Panc1 (cell line): ENCODE measurements around the gene EGFL7. TPM values are rescaled to one million over a fixed set of nuclear protein-coding genes. Genes with fewer than 3 reads are reported as not detected.

Experiments used
- ATAC-seq: fragments of 200-7000 bp; cut with Tn5 transposase; 2 replicates; pipeline ENCODE4 v1.9.1; 2020; ENCODE audit warnings: mild to moderate bottlenecking, moderate library complexity
- BruUV-seq: library from RNA; stranded (reverse); fragments of 400-500 nt; replicated peaks from 2 replicates; lab custom pipeline; 2021; lab: Mats Ljungman, UMichigan
- CTCF ChIA-PET: fragments of 300-600 bp; sonication (Branson Sonifier 250); formaldehyde crosslinking; loops from one replicate; lab custom pipeline; 2022; ENCODE audit warnings: antibody characterized with exemption; lab: Charles Lee
- POLR2A ChIA-PET: fragments of 300-600 bp; sonication (Branson Sonifier 250); formaldehyde crosslinking; loops from one replicate; lab custom pipeline; 2022; ENCODE audit warnings: antibody characterized with exemption; lab: Charles Lee
- DNase-seq: peaks from one replicate; pipeline ENCODE4 v3.0.0-alpha.2; 2010; ENCODE audit warnings: low read depth, low spot score
- H3K27ac ChIP-seq: 2 replicates; pipeline ENCODE4 v1.5.1; 2011; ENCODE audit warnings: mild to moderate bottlenecking, low read length, inconsistent platforms
- H3K27me3 ChIP-seq: fragments of 200-500 bp; sonication (Bioruptor generic); 2 replicates; pipeline ENCODE4 v1.6.0; 2014; ENCODE audit warnings: low read length, inconsistent platforms; ENCODE audit not compliant: control insufficient read depth, insufficient read depth
- H3K36me3 ChIP-seq: fragments of 200-500 bp; sonication (Bioruptor generic); 2 replicates; pipeline ENCODE4 v1.5.1; 2014; ENCODE audit warnings: inconsistent platforms, mild to moderate bottlenecking, low read length, moderate library complexity; ENCODE audit not compliant: control insufficient read depth, insufficient read depth
- H3K4me1 ChIP-seq: 2 replicates; pipeline ENCODE4 v1.5.1; 2011; ENCODE audit warnings: inconsistent platforms, mild to moderate bottlenecking, low read length, moderate library complexity; ENCODE audit not compliant: control insufficient read depth, insufficient read depth
- H3K4me3 ChIP-seq, 2 experiments: 2 replicates each; pipeline ENCODE4 v1.5.1; 2011 to 2012; ENCODE audit warnings: low read depth in 2 of 2, low read length in 2 of 2, mild to moderate bottlenecking in 2 of 2, inconsistent platforms in 1 of 2, moderate library complexity in 1 of 2
- H3K9me3 ChIP-seq: fragments of 200-500 bp; sonication (Bioruptor generic); 2 replicates; pipeline ENCODE4 v1.5.1; 2014; ENCODE audit warnings: low read depth, mild to moderate bottlenecking, inconsistent platforms, low read length, moderate library complexity; ENCODE audit not compliant: control insufficient read depth, insufficient read depth
- CTCF ChIP-seq: fragments of 450-650 bp; IDR thresholded peaks from 2 replicates; pipeline ENCODE4 v1.5.1; 2017; ENCODE audit warnings: mild to moderate bottlenecking
- POLR2AphosphoS5 ChIP-seq: IDR thresholded peaks from 2 replicates; pipeline ENCODE4 v1.6.1; 2012; ENCODE audit warnings: mild to moderate bottlenecking, low read depth, low read length, moderate library complexity
- REST ChIP-seq, 2 experiments: IDR thresholded peaks; 2 replicates each; pipeline ENCODE4 v1.6.1; 2011 to 2012; ENCODE audit warnings: low read depth in 2 of 2, control low read depth in 1 of 2, low read length in 1 of 2, mild to moderate bottlenecking in 1 of 2, moderate library complexity in 1 of 2; ENCODE audit not compliant: insufficient read depth in 1 of 2
- SIN3A ChIP-seq: IDR thresholded peaks from 2 replicates; pipeline ENCODE4 v1.6.1; 2012; ENCODE audit warnings: low read depth, mild to moderate bottlenecking, low read length, moderate library complexity, borderline replicate concordance; ENCODE audit not compliant: insufficient read depth
- TCF7L2 ChIP-seq: IDR thresholded peaks from 2 replicates; pipeline ENCODE4 v1.6.1; 2011; ENCODE audit warnings: mild to moderate bottlenecking, low read depth, low read length, inconsistent platforms
- in situ Hi-C: cut with HindIII; loops from 2 replicates; pipeline ENCODE4 v1.10.0; 2016; ENCODE audit warnings: low sequenced_read_pairs, low pct_unique_long_range_greater_than_20kb
- intact Hi-C: fragments of 100-400 bp; cut with micrococcal nuclease; formaldehyde crosslinking; loops from one replicate; pipeline ENCODE4 v1.10.0; 2022; ENCODE audit not compliant: unreplicated experiment
- total RNA-seq: library from RNA; stranded (reverse); gene quantifications from one replicate; pipeline ENCODE4 v1.2.1, GENCODE V29; 2021; ENCODE audit not compliant: unreplicated experiment

EGFL7 gene
- total RNA-seq, 1 experiment from 2014 or later: 42.3 TPM

DNA sequence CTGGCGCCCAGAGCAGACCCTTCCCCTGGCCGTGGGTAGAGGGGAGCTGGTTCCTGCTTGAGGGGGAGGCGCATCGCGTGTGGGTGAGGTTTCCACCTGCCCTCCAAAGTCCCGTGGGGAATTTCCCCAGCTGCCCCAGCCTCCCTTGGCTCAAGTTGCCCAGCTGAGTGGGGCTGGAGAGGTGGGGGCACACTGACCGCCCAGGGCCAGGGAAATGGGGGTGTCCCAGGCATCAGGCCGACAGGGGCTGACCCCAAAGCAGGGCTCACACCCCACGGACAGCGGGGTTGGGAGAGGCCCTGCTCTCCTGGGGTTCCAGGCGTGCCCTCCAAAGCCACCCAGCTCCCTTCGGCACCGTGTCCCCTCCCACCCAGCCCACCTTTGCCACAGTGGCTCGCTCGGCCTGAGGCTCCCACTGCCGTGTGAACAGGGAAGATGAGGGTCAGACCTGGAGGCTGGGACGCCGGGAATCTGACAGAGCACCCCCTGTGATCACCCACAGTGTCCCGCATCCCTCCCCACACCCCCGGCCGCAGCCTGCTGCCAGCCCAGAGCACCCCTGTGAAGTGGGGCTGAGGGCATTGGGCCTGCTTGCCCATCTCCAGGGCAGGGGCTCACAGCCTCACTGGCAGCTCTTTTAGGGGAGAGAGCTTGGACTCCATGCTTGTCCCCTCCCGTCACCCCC lies 933 bp upstream of the EGFL7 start:
- no peak for TF ChIP-seq REST (IDR thresholded peaks at IDR 0.05; ENCODE audit: insufficient read depth in 1 of 2, low read depth in 2 of 2, low read length in 1 of 2)
- TF ChIP-seq TCF7L2: no peak
- TF ChIP-seq POLR2AphosphoS5: no peak
- TF ChIP-seq SIN3A: no peak
- no peak for TF ChIP-seq CTCF
- no TSS peak for BruUV-seq
- POLR2A ChIA-PET: interaction anchor here (0.6 to 0.7 kb wide), 2 partner anchors 10 to 106 kb away, joined by 5 to 8 read pairs; no protein-coding TSS in a partner anchor
- H3K9me3 ChIP-seq: no peaks in the 10 kb centered on the region
- CTCF ChIA-PET: no interaction called here
- intact Hi-C loops: no loop called here
- H3K27ac ChIP-seq: no peak overlapping the region
- DNase-seq: no peak
- H3K4me3 ChIP-seq: no peak overlapping the region
- no peaks in the 10 kb centered on the region for H3K27me3 ChIP-seq
- no peak for ATAC-seq
- peaks cover 4% of the 10 kb centered on the region; the same call in 1 of the 2 replicates for H3K4me1 ChIP-seq
- H3K36me3 ChIP-seq: no peaks in the 10 kb centered on the region
- in situ Hi-C loops: no loop called here

DNA sequence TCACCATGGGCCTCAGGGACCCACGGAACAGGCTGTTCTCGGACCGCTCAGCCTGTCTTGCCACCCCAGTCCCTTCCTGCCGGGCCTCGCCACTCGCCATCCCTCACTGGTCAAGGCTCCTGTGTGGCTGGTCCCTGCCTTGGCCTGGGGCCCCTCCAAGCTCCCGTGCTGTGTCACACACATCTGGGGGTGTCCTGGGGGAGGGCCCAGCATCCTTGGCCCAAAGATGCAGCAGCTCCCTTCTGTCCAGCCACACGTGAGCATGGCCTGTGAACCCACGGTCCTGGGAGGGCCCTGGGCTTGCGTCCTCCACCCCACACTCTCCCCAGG lies 425 bp upstream of the EGFL7 start:
- intact Hi-C loops (no loop called here), in situ Hi-C loops (no loop called here)
- Histone ChIP-seq H3K27me3 (no peaks in the 10 kb centered on the region), H3K4me1 (peaks cover 9% of the 10 kb centered on the region), H3K9me3 (no peaks in the 10 kb centered on the region), H3K4me3 (no peak overlapping the region), H3K36me3 (no peaks in the 10 kb centered on the region), H3K27ac (no peak overlapping the region)
- DNase-seq: no peak
- BruUV-seq: no TSS peak
- ATAC-seq: no peak
- TF ChIP-seq SIN3A (no peak), CTCF (no peak), REST (IDR thresholded peaks at IDR 0.05; ENCODE audit: insufficient read depth in 1 of 2, low read depth in 2 of 2, low read length in 1 of 2) (no peak), POLR2AphosphoS5 (no peak), TCF7L2 (no peak)
- ChIA-PET POLR2A (interaction anchor here (0.7 kb wide), 1 partner anchor 107 kb away, joined by 5 read pairs; no protein-coding TSS in a partner anchor), CTCF (no interaction called here)
